HepG2 (cell line): ENCODE data around the gene RASIP1. TPM values are rescaled to one million over a fixed set of nuclear protein-coding genes. Genes with fewer than 3 reads are reported as not detected.

Experiments used
- CREM ChIP-seq, 2 experiments: sonication (generic) in 1 of 2; formaldehyde crosslinking in 1 of 2; IDR thresholded peaks; 2 replicates each; pipeline versions ENCODE4 v1.4.0 to v1.6.1; 2016 to 2020; ENCODE audit warnings: antibody characterized with exemption in 1 of 2, mild to moderate bottlenecking in 1 of 2, missing genetic modification reagents in 1 of 2
- DR1 ChIP-seq: sonication (generic); formaldehyde crosslinking; IDR thresholded peaks from 2 replicates; pipeline ENCODE4 v1.8.0; 2021; ENCODE audit warnings: mild to moderate bottlenecking, missing genetic modification reagents, inconsistent platforms
- ESRRA ChIP-seq: sonication (generic); formaldehyde crosslinking; IDR thresholded peaks from 2 replicates; pipeline ENCODE4 v1.5.1; 2020; ENCODE audit warnings: mild to moderate bottlenecking, low read depth, missing genetic modification reagents
- GMEB2 ChIP-seq: IDR thresholded peaks from 2 replicates; pipeline ENCODE4 v1.6.1; 2016; ENCODE audit warnings: missing biosample characterization, missing genetic modification reagents, low read depth
- GRHL1 ChIP-seq: sonication (generic); formaldehyde crosslinking; conservative IDR thresholded peaks from 2 replicates; pipeline ENCODE4 v1.8.0; 2022; ENCODE audit warnings: missing genetic modification reagents
- HOXA3 ChIP-seq: sonication (generic); formaldehyde crosslinking; IDR thresholded peaks from 2 replicates; pipeline ENCODE4 v1.5.0; 2020; ENCODE audit warnings: missing genetic modification reagents
- JDP2 ChIP-seq: sonication (generic); formaldehyde crosslinking; IDR thresholded peaks from 2 replicates; pipeline ENCODE4 v1.8.1; 2022; ENCODE audit warnings: missing genetic modification reagents, borderline replicate concordance
- MEF2D ChIP-seq: sonication (generic); formaldehyde crosslinking; IDR thresholded peaks from 2 replicates; pipeline ENCODE4 v1.5.1; 2020; ENCODE audit warnings: mild to moderate bottlenecking, missing genetic modification reagents
- MLXIP ChIP-seq: sonication (generic); formaldehyde crosslinking; IDR thresholded peaks from 2 replicates; pipeline ENCODE4 v1.9.0; 2021; ENCODE audit warnings: missing genetic modification reagents, borderline replicate concordance
- NR0B2 ChIP-seq: sonication (generic); formaldehyde crosslinking; IDR thresholded peaks from 2 replicates; pipeline ENCODE4 v1.4.0; 2020; ENCODE audit warnings: mild to moderate bottlenecking, missing genetic modification reagents
- POGZ ChIP-seq: sonication (generic); formaldehyde crosslinking; IDR thresholded peaks from 2 replicates; pipeline ENCODE4 v1.4.0; 2020; ENCODE audit warnings: mild to moderate bottlenecking, missing genetic modification reagents
- SALL1 ChIP-seq: sonication (generic); formaldehyde crosslinking; IDR thresholded peaks from 2 replicates; pipeline ENCODE4 v1.8.0; 2022; ENCODE audit warnings: mild to moderate bottlenecking, missing genetic modification reagents
- ZBTB42 ChIP-seq: sonication (generic); formaldehyde crosslinking; IDR thresholded peaks from 2 replicates; pipeline ENCODE4 v1.5.0; 2020; ENCODE audit warnings: mild to moderate bottlenecking, missing genetic modification reagents
- ZBTB7A ChIP-seq: sonication (generic); formaldehyde crosslinking; IDR thresholded peaks from 2 replicates; pipeline ENCODE4 v1.8.0; 2022; ENCODE audit warnings: mild to moderate bottlenecking, missing genetic modification reagents
- ZFP91 ChIP-seq: sonication (generic); formaldehyde crosslinking; IDR thresholded peaks from 2 replicates; pipeline ENCODE4 v1.9.0; 2022; ENCODE audit warnings: missing genetic modification reagents, mild to moderate bottlenecking, borderline replicate concordance
- ZMYM3 ChIP-seq: sonication (generic); formaldehyde crosslinking; IDR thresholded peaks from 2 replicates; pipeline ENCODE4 v1.5.1; 2020; ENCODE audit warnings: mild to moderate bottlenecking, missing genetic modification reagents
- polyA plus RNA-seq, 8 experiments: library from polyadenylated mRNA; depleted of rRNA in 3 of 8; stranded (reverse) in 7 of 8; unstranded in 1 of 8; fragments of >200 nt; fragmentation: Illumina TruSeq in 4 of 8; extraction: Trizol in 4 of 8; gene quantifications; 2 replicates each; pipeline versions ENCODE4 v1.2.1 to v1.2.3, GENCODE V29; 2011 to 2016; ENCODE audit warnings: low read depth in 4 of 8, missing spikeins in 1 of 8, mixed read lengths in 1 of 8; ENCODE audit not compliant: insufficient read depth in 1 of 8
- total RNA-seq, 5 experiments: library from RNA; depleted of rRNA; stranded (reverse); fragments of >200 nt; fragmentation: Illumina TruSeq; extraction: Trizol; gene quantifications; 2 replicates each; pipeline ENCODE4 v1.2.3, GENCODE V29; 2016; ENCODE audit warnings: low read depth in 1 of 5
- TF ChIP-seq, protein P1 (sequence below): sonication (generic); formaldehyde crosslinking; IDR thresholded peaks from 2 replicates; pipeline ENCODE4 v1.4.0; 2020; ENCODE audit warnings: mild to moderate bottlenecking, missing genetic modification reagents

Gene RASIP1
- total and polyA plus RNA-seq, 2 of the 13 experiments (the other 11 are each of a cell fraction or from before 2014, with no cell fraction given) = 0.44 to 0.58 TPM

GRCh38 chr19:48680436-48681126 lies 59.8 kb downstream of the RASIP1 start (continued):
- peak; percentile 75 for TF ChIP-seq ZMYM3 (CRISPR knock-in tag)
- TF ChIP-seq ZBTB7A (CRISPR knock-in tag) = peak; percentile 68; the same call in 1 of the 2 replicates
- no peak for TF ChIP-seq CREM (IDR thresholded peaks at IDR 0.05)
- TF ChIP-seq CREM (CRISPR knock-in tag; IDR thresholded peaks at IDR 0.05) = no peak
- no peak for TF ChIP-seq DR1 (CRISPR knock-in tag)
- TF ChIP-seq ZBTB42 (CRISPR knock-in tag) = no peak
- peak; percentile 27; the same call in 1 of the 2 replicates for TF ChIP-seq POGZ (CRISPR knock-in tag)
- TF ChIP-seq ESRRA (CRISPR knock-in tag) = 0 out of 2 replicates have a peak, but pooled peaks have one; percentile 34
- TF ChIP-seq NR0B2 (CRISPR knock-in tag) = no peak
- TF ChIP-seq, protein P1, sequence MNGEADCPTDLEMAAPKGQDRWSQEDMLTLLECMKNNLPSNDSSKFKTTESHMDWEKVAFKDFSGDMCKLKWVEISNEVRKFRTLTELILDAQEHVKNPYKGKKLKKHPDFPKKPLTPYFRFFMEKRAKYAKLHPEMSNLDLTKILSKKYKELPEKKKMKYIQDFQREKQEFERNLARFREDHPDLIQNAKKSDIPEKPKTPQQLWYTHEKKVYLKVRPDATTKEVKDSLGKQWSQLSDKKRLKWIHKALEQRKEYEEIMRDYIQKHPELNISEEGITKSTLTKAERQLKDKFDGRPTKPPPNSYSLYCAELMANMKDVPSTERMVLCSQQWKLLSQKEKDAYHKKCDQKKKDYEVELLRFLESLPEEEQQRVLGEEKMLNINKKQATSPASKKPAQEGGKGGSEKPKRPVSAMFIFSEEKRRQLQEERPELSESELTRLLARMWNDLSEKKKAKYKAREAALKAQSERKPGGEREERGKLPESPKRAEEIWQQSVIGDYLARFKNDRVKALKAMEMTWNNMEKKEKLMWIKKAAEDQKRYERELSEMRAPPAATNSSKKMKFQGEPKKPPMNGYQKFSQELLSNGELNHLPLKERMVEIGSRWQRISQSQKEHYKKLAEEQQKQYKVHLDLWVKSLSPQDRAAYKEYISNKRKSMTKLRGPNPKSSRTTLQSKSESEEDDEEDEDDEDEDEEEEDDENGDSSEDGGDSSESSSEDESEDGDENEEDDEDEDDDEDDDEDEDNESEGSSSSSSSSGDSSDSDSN = 0 out of 2 replicates have a peak, but pooled peaks have one; percentile 22
- peak; percentile 53 for TF ChIP-seq HOXA3
- TF ChIP-seq SALL1 (CRISPR knock-in tag) = peak; percentile 52; the same call in 1 of the 2 replicates
- TF ChIP-seq JDP2 = no peak; the same call in 1 of the 2 replicates
- no peak for TF ChIP-seq MEF2D (CRISPR knock-in tag)
- TF ChIP-seq MLXIP (CRISPR knock-in tag) = no peak
- TF ChIP-seq GMEB2 (CRISPR knock-in tag) = no peak
- TF ChIP-seq ZFP91 (CRISPR knock-in tag) = no peak
- no peak for TF ChIP-seq GRHL1
